HFFc6 (cell line): ENCODE results near the gene PNPLA2. TPM values are rescaled to one million over a fixed set of nuclear protein-coding genes. Genes with fewer than 3 reads are reported as not detected.

Experiments used
- DNase-seq: peaks from one replicate; pipeline ENCODE4 v3.0.0-alpha.2; 2018
- H3K27ac Mint-ChIP-seq: 2 replicates; pipeline ENCODE4 v1.8.0; 2020; ENCODE audit warnings: mild to moderate bottlenecking, mixed read lengths
- H3K27me3 Mint-ChIP-seq: 2 replicates; pipeline ENCODE4 v1.8.0; 2021; ENCODE audit warnings: mild to moderate bottlenecking, moderate library complexity, mixed read lengths; ENCODE audit not compliant: insufficient read depth
- H3K36me3 Mint-ChIP-seq: 2 replicates; pipeline ENCODE4 v1.8.0; 2021; ENCODE audit warnings: low read depth, mixed read lengths
- H3K4me1 Mint-ChIP-seq: 2 replicates; pipeline ENCODE4 v1.8.0; 2020; ENCODE audit warnings: low read depth, mixed read lengths
- H3K4me3 Mint-ChIP-seq: 2 replicates; pipeline ENCODE4 v1.8.0; 2020; ENCODE audit warnings: mild to moderate bottlenecking, moderate library complexity, mixed read lengths
- H3K9me3 Mint-ChIP-seq: 2 replicates; pipeline ENCODE4 v1.8.0; 2020; ENCODE audit warnings: mild to moderate bottlenecking, mixed read lengths
- total RNA-seq, 6 experiments: library from RNA; stranded (reverse); fragmentation: NEBNext Ultra II Directional; extraction: Animal tissue kit (Norgen Biotek cat#: 25700); gene quantifications; 2 replicates in 1 of 6; 3 replicates in 5 of 6; pipeline ENCODE4 v1.2.3, GENCODE V29; 2021
- TF ChIP-seq, protein P1 (sequence below): fragments of 200-600 bp; sonication (generic); IDR thresholded peaks from 2 replicates; pipeline ENCODE4 v1.5.0; 2021; ENCODE audit warnings: antibody characterized with exemption, mild to moderate bottlenecking

PNPLA2 gene
- total RNA-seq, 6 experiments from 2014 or later: 103 to 148 (median 130) TPM

DNA sequence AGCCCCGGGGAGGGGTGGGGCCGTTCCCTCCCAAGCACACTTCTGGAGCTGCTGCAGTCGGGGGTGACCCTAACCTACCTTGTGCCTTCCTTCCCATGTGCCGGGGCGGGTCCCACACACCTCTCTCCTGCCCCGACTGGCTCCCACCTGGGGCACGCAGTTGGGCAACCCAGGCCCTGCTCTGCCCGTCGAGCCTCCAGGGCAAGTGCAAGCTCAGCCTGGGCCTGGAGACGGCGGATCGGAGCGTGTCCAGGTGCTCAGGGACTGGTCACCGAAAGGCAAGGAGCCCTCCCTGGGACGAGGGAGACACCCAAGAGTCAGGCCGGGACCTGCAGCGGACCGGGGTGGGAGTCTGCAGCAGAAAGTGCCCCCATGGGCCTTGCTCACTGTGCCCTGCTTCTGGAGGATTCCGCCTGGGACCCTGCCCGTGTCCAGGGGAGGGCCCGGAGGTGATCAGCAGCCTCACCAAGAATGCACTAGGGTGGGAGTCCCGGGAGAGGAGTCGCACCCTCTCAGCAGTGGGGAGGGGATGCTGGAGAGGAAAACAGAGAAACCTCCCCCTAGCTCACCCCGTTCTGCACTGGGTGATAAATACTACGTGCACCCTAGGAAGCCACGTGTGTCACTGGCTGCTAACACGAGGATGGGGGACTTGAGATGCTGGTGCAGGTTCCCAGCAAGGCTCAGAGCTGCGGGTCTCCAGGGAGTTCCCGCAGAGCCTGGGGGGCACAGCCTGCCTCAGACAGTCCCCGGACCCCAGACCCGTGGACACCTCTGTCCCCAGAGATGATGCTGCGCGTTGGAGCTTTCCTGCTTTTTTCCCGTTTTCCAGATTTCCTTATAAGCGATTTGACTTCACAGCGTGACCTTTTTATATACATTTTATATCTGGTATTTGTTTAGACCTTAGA lies 36.2 kb upstream of the PNPLA2 start:
- H3K27ac Mint-ChIP-seq: no peak overlapping the region
- H3K4me3 Mint-ChIP-seq: no peak overlapping the region
- TF ChIP-seq, protein P1, sequence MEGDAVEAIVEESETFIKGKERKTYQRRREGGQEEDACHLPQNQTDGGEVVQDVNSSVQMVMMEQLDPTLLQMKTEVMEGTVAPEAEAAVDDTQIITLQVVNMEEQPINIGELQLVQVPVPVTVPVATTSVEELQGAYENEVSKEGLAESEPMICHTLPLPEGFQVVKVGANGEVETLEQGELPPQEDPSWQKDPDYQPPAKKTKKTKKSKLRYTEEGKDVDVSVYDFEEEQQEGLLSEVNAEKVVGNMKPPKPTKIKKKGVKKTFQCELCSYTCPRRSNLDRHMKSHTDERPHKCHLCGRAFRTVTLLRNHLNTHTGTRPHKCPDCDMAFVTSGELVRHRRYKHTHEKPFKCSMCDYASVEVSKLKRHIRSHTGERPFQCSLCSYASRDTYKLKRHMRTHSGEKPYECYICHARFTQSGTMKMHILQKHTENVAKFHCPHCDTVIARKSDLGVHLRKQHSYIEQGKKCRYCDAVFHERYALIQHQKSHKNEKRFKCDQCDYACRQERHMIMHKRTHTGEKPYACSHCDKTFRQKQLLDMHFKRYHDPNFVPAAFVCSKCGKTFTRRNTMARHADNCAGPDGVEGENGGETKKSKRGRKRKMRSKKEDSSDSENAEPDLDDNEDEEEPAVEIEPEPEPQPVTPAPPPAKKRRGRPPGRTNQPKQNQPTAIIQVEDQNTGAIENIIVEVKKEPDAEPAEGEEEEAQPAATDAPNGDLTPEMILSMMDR: no peak
- H3K9me3 Mint-ChIP-seq: no peaks in the 10 kb centered on the region
- H3K27me3 Mint-ChIP-seq: no peaks in the 10 kb centered on the region; the same call in 1 of the 2 replicates
- DNase-seq: no peak
- H3K4me1 Mint-ChIP-seq: peaks cover 17% of the 10 kb centered on the region
- peaks cover 6% of the 10 kb centered on the region for H3K36me3 Mint-ChIP-seq

GRCh38 chr11:783581-784015 lies 35.1 kb upstream of the PNPLA2 start:
- Mint-ChIP-seq H3K9me3 (no peaks in the 10 kb centered on the region), H3K27me3 (no peaks in the 10 kb centered on the region; the same call in 1 of the 2 replicates), H3K4me3 (peak overlapping the region; percentile 12), H3K36me3 (peaks cover 6% of the 10 kb centered on the region), H3K4me1 (peaks cover 17% of the 10 kb centered on the region), H3K27ac (peak overlapping the region; percentile 69)
- TF ChIP-seq, protein P1: peak; percentile 78
- DNase-seq: peak; percentile 74

- no peaks in the 10 kb centered on the region for H3K9me3 Mint-ChIP-seq
- peaks cover 17% of the 10 kb centered on the region for H3K4me1 Mint-ChIP-seq
- H3K36me3 Mint-ChIP-seq: peaks cover 6% of the 10 kb centered on the region
- DNase-seq: no peak
- TF ChIP-seq, protein P1: no peak
- H3K27me3 Mint-ChIP-seq: no peaks in the 10 kb centered on the region; the same call in 1 of the 2 replicates
- H3K4me3 Mint-ChIP-seq: no peak overlapping the region
- H3K27ac Mint-ChIP-seq: no peak overlapping the region
These were observed 32.3 kb upstream of the PNPLA2 start for GRCh38 chr11:786235-787083.

GRCh38 chr11:787084-787675 lies 31.5 kb upstream of the PNPLA2 start:
- H3K27me3 Mint-ChIP-seq: no peaks in the 10 kb centered on the region; the same call in 1 of the 2 replicates
- TF ChIP-seq, protein P1: no peak
- no peak overlapping the region for H3K27ac Mint-ChIP-seq
- H3K9me3 Mint-ChIP-seq: no peaks in the 10 kb centered on the region
- DNase-seq: no peak
- no peak overlapping the region for H3K4me3 Mint-ChIP-seq
- peaks cover 6% of the 10 kb centered on the region for H3K36me3 Mint-ChIP-seq
- peaks cover 17% of the 10 kb centered on the region for H3K4me1 Mint-ChIP-seq

- Mint-ChIP-seq H3K4me3 (no peak overlapping the region), H3K27me3 (no peaks in the 10 kb centered on the region; the same call in 1 of the 2 replicates), H3K9me3 (no peaks in the 10 kb centered on the region), H3K36me3 (peaks cover 6% of the 10 kb centered on the region), H3K4me1 (peaks cover 15% of the 10 kb centered on the region), H3K27ac (no peak overlapping the region)
- TF ChIP-seq, protein P1: peak; percentile 46
- DNase-seq: no peak
These were observed 30.6 kb upstream of the PNPLA2 start for GRCh38 chr11:788009-788640.
